Measurements from ENCODE around the gene EDDM3A. TPM values are rescaled to one million over a fixed set of nuclear protein-coding genes. Genes with fewer than 3 reads are reported as not detected.

EDDM3A gene
- total and polyA plus RNA-seq, 2 of the 13 experiments (the other 11 are each of a cell fraction or from before 2014, with no cell fraction given), result not detected

- no peak overlapping the region for H3K9ac ChIP-seq (ENCODE audit: insufficient read depth, low read depth, low read length)
- no peaks in the 10 kb centered on the region for H3K79me2 ChIP-seq (ENCODE audit: insufficient read depth, low read length)
- FAIRE-seq (no peak), ATAC-seq (no peak), DNase-seq (ENCODE audit: low spot score) (no peak)
- H4K20me1 ChIP-seq (ENCODE audit: insufficient read depth, low read length), result no peaks in the 10 kb centered on the region
- CTCF ChIA-PET (ENCODE audit: low intra/inter-chr PET ratio, low total read pairs), result no interaction called here
- no peaks in the 10 kb centered on the region for H3K36me3 ChIP-seq (replicated peaks in 1 of 2; ENCODE audit: control insufficient read depth in 1 of 2, insufficient read depth in 2 of 2, low read length in 2 of 2)
- no peak for TF ChIP-seq ZNF160 (CRISPR knock-in tag; IDR thresholded peaks at IDR 0.05)
- H3K27ac ChIP-seq (ENCODE audit: extremely low read length, insufficient read depth, low read length), result no peak overlapping the region
- POLR2A ChIA-PET, result no interaction called here
- in situ Hi-C loops (cut with HindIII; ENCODE audit: extremely low pct_ligation_motif_present, low pct_unique_long_range_greater_than_20kb), result no loop called here
- intact Hi-C loops (cut with micrococcal nuclease; ENCODE audit: unreplicated experiment), result no loop called here
- no peaks in the 10 kb centered on the region for H3K4me1 ChIP-seq (ENCODE audit: insufficient read depth, low read length)
- H3K4me3 ChIP-seq (replicated peaks in 1 of 3; ENCODE audit: insufficient read depth in 1 of 3, low read depth in 2 of 3, low read length in 3 of 3), result no peak overlapping the region
- whole genome bisulfite sequencing (ENCODE audit: low lambda C conversion rate), result 57% methylated on average over 5 of the region's 5 CpGs
- H3K4me2 ChIP-seq (ENCODE audit: low read depth, low read length), result no peak overlapping the region
- H3K9me3 ChIP-seq (ENCODE audit: low read length), result no peaks in the 10 kb centered on the region
- no TSS peak for BruUV-seq (replicated peaks)
- no peak overlapping the region for H2AFZ ChIP-seq (ENCODE audit: low read length)
- no peaks in the 10 kb centered on the region for H3K27me3 ChIP-seq (ENCODE audit: control insufficient read depth in 1 of 2, insufficient read depth in 2 of 2, low read length in 2 of 2)
Measured at GRCh38 chr14:20732477-20732876, 13.2 kb upstream of the EDDM3A start.

GRCh38 chr14:20732979-20733635 is 12.6 kb upstream of the EDDM3A start:
- no peaks in the 10 kb centered on the region for H4K20me1 ChIP-seq (ENCODE audit: insufficient read depth, low read length)
- H2AFZ ChIP-seq (ENCODE audit: low read length), result no peak overlapping the region
- no peaks in the 10 kb centered on the region for H3K9me3 ChIP-seq (ENCODE audit: low read length)
- H3K4me2 ChIP-seq (ENCODE audit: low read depth, low read length), result no peak overlapping the region
- no TSS peak for BruUV-seq (replicated peaks)
- ChIA-PET POLR2A (no interaction called here), CTCF (ENCODE audit: low intra/inter-chr PET ratio, low total read pairs) (no interaction called here)
- no peaks in the 10 kb centered on the region for H3K4me1 ChIP-seq (ENCODE audit: insufficient read depth, low read length)
- in situ Hi-C loops (cut with HindIII; ENCODE audit: extremely low pct_ligation_motif_present, low pct_unique_long_range_greater_than_20kb), result no loop called here
- TF ChIP-seq, protein P1, sequence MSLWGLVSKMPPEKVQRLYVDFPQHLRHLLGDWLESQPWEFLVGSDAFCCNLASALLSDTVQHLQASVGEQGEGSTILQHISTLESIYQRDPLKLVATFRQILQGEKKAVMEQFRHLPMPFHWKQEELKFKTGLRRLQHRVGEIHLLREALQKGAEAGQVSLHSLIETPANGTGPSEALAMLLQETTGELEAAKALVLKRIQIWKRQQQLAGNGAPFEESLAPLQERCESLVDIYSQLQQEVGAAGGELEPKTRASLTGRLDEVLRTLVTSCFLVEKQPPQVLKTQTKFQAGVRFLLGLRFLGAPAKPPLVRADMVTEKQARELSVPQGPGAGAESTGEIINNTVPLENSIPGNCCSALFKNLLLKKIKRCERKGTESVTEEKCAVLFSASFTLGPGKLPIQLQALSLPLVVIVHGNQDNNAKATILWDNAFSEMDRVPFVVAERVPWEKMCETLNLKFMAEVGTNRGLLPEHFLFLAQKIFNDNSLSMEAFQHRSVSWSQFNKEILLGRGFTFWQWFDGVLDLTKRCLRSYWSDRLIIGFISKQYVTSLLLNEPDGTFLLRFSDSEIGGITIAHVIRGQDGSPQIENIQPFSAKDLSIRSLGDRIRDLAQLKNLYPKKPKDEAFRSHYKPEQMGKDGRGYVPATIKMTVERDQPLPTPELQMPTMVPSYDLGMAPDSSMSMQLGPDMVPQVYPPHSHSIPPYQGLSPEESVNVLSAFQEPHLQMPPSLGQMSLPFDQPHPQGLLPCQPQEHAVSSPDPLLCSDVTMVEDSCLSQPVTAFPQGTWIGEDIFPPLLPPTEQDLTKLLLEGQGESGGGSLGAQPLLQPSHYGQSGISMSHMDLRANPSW (CRISPR knock-in tag; IDR thresholded peaks at IDR 0.05; ENCODE audit: borderline replicate concordance), result no peak
- no peaks in the 10 kb centered on the region for H3K79me2 ChIP-seq (ENCODE audit: insufficient read depth, low read length)
- no peak overlapping the region for H3K4me3 ChIP-seq (replicated peaks in 1 of 3; ENCODE audit: insufficient read depth in 1 of 3, low read depth in 2 of 3, low read length in 3 of 3)
- no peak for DNase-seq (ENCODE audit: low spot score)
- intact Hi-C loops (cut with micrococcal nuclease; ENCODE audit: unreplicated experiment), result no loop called here
- no peaks in the 10 kb centered on the region for H3K36me3 ChIP-seq (replicated peaks in 1 of 2; ENCODE audit: control insufficient read depth in 1 of 2, insufficient read depth in 2 of 2, low read length in 2 of 2)
- ATAC-seq, result no peak
- WGBS (ENCODE audit: low lambda C conversion rate), result 26% methylated on average over 6 of the region's 6 CpGs
- no peak overlapping the region for H3K27ac ChIP-seq (ENCODE audit: extremely low read length, insufficient read depth, low read length)
- H3K27me3 ChIP-seq (ENCODE audit: control insufficient read depth in 1 of 2, insufficient read depth in 2 of 2, low read length in 2 of 2), result no peaks in the 10 kb centered on the region
- H3K9ac ChIP-seq (ENCODE audit: insufficient read depth, low read depth, low read length), result no peak overlapping the region
- no peak for FAIRE-seq
